ENCODE measurements around the gene C10orf120.

Gene C10orf120

DNA sequence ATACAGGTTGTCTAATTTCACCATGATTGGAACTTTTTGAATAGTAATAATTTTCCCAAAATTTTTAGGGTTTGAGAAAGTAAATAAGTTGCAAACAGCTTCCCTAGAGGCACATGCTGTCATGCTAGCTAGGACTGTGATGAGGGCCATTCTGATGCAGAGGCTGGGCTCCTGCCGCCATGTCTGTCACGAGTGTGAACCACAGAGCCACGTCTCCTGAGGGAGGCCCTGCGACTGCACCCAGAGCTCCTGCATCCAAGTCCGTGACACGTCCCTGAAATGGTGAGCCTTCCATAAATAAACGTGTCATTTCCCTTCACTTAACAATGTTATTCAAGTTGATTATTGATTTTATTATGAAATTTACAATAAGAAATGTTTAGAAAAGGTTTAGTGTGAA lies 40.0 kb downstream of the C10orf120 start:
- DNase-seq = no peak

DNA sequence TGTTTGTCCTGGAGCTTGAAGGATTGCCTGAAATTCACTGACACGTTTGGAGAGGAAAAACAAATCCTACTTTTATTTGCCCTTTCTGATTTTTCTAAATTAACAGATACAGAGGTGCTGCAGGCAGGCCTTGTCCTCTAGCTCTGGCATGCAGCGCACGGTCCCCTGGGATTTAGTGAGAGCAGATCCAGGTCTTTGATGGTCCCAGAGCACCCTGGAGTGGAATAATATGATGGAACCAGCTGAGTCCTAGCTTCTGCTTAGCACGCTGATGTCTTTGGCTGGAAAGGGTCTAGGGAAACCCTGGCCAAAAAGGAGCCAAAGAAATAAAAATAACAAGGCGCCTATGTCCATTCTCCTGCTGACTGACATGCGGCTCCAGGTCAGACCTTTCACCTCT lies 40.5 kb downstream of the C10orf120 start:
- DNase-seq = no peak

DNA sequence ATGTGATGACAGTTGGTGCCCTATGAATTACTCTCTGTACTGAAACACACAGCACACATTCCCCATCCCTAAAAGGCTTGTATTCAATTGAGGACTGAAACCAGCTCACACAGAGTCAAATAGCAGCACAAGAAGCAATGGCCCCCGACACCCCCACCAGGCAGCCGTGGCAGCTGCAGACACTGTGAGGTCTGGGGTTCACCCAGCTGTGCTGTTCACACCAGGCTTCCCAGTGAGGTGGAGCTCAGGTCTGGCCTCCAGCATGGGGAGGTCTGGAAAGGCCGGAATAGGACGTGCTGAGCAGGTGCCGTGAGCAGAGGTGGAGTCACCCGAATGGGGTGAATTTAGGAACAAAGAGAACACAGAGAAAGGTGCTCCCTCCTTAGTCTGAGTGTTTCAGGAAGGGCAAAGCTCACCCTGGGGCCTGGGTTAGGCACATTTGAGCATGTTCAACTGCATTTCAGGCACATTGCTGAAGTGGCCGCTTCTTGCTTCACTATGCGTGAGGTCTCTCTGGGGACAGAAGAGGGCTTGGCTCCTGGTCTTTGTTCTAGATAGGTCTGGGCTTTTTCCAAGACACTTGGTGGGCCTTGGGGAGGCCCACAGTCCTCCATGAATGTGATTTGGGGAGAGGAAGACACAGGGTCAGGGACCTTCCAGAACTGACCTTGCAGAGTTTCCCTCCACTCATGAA lies 41.1 kb downstream of the C10orf120 start:
- DNase-seq = no peak

DNA sequence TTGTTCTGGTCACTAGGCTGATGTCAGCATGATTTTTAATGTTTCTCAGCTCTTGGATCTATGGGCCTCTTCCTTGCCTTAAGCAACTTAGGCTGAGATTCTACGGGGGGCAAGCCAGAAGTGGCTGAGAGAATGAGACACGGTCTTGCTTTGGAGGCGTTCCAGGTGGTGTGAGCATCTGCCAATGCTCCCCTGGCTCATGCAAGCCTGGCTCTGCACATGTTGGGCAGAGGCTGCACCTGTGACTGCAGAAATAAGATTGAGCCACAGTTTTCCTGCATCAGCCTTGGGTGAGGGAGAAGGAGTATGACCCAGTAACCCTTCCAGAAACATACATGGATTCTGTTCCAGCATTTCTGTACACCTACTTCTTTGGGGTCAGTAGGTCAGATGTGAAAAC lies 41.9 kb downstream of the C10orf120 start:
- DNase-seq = no peak

DNA sequence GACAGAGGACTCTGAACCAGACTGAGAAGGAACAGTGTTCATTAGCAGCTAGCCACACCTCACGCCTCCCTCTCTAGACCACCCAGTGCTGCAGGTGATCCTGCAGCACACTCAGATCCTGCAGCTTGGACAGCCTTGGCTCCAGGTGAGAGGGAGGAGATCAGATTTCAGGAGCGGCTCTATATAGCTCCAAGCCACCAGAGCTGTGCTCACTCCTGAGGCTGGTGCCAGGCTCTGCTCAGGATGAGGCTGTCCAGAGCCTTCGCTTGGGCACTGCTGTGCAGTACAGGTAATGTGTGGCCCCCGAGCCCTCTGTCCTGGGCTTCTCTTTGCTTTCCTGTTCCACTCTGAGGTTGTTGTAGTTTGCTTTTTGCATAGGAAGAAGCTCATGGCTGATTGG lies 42.4 kb downstream of the C10orf120 start:
- no peak for DNase-seq

DNA sequence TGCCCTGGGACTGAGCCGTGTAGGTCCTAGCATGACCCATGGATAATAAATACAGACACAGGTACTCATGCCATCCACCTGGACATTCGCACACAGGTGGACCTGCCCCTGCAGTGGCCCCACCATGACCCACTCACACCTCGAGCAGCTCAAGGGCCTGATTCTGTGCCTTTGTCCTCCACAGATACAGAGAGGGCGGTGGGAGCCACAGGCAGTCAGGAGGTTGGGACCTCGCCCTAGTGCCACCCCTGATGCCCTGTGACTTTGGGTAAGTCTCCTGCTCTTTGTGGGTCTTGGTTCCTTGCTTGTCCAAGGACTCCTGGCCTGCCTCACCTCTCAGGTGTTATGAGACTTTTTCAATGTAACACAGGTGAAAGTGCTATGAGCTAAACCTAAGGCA lies 42.9 kb downstream of the C10orf120 start:
- DNase-seq = no peak

DNA sequence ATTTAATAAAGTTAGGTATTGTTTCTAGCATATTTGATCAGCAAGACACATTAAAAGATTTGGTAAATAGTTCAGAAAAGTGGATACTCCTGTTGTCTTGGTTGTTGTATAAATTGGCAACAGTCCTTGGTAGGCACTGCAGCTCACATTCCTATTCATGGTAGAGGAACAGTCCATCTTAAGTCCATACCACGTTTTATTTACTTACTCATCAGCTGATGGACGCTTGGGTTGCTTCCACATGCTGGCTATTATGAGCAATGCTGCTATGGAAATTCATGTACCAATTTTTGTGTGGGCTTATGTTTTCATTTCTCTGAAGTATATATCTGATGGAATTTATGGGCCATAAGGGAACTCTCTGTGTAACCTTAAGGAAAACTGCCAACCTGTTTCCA lies 43.3 kb downstream of the C10orf120 start:
- DNase-seq = no peak

DNA sequence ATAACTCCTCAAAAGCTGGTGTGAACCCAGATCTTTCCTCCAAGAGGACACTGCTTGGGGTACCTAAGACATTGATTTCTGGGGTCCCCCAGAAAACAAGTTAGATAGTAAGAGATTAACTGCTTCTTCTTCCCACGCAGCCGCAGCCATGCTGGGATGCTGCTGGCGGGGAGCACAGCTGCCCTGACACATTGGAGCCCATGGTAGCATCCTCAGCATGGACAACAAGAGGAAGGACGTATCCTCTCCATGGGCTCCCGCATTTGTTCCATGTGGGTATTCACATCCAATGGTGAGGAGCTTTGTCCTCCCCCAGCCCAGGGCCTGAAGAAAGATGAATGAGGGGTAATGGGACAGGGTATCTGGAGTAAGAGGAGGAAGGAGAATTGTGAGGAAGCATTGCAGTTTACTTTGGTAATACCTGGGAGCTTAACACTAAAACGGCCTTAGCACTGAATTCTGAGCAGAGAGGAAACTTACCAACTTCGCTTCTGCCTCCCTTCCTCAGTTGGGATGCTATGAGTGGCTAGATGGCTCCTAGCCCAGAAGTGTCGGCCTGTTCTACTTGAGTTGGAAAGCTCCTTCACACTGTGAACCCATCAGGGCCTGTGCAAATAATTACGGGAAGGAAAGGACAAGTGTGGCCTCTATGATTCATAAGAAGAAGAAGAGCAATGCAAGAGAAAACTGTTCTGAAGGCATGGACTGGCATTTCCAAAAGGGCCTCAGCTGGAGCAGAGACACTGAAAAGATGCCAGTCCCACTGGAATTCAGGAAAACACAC lies 43.9 kb downstream of the C10orf120 start:
- no peak for DNase-seq

DNA sequence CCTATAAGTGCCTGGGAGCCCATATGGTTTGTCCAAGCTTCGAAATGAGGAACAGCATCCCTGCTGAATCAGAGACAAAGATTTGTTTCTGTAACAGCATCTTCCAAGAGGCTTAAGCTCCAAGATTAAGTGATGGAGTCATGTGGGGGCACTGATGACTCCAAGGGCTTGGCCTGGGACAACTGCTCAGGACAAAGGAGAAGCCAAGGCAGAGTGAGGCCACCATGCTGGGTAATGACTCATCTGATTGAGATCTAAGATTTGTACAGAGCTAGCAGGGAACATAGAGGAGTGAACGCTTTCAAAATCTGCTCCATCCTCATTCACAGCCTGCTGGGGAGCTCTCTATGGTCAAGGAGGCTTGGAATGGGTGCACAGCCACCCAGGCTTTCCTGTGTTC lies 49.3 kb downstream of the C10orf120 start:
- no peak for DNase-seq

DNA sequence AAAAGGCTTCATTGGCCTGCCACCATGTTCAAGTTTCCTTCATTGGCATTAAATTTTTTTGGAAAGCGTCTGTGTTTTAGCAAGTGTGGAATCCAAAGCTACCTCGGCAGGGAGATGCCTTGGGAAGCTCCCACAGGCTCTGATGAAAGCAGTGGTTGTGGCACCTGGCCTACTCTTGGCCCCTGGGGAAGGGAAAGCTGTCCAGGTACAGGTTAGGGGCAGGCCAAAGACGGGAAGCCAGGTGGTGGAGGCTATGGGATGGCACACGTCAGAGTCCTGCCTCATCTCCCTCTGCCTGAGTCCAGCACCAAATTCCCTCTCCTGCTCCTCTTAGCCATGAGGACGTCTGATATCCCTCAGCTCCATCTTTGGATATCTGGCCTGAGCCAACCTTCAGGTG lies 49.7 kb downstream of the C10orf120 start:
- DNase-seq = no peak

DNA sequence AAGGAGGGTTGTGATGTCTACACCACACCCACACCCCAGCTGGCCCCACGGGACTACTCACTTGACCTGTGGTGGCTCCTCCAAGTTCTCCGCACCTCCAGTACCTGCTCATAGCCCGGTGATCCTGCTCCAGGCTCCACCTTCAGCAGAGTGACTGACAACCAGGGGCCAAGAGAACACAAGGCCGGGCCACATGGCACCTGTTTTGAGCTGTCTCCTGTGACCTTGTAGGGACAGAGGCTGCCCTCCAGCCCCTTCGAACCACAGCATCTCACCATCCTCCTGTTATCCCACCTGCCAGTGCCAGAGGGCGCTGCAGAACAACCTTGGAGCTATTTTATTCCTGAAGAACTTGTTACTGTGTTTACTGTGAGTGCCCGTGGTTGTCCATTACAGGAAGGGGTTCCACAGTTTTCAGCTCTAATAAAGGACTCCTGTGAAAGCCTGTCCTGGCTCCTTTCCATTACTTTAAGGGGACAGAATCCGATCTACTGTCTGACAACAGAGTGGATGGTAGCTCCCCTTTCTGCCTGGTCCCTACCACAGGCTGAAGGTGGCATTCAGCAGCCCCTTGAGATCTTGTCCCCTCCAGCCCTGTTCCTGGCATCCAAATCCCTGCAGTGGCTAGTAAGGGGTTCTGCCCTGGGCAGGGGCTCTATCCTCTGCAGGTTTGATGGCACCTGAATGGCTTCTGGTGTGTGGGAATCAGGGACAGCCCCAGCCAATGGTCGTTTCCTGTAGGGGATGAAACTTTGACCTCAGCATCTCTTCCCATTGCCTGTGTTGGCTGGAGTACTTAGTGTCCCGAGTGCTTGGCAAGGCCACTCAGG lies 50.8 kb downstream of the C10orf120 start:
- no peak for DNase-seq

Measured in activated CD4-positive, alpha-beta T cell treated with anti-CD3 and anti-CD28 coated beads for 1 hour (primary cell).